Central memory CD8-positive, alpha-beta T cell (primary cell): ENCODE results near the gene CDK1.

ENCODE experiments used
- ATAC-seq: fragments of 150-1000 bp; cut with Tn5 transposase; replicated peaks from 2 replicates; pipeline ENCODE4 v1.10.0; 2022; ENCODE audit warnings: mild to moderate bottlenecking, moderate FRiP score, moderate number of reproducible peaks; ENCODE audit not compliant: poor library complexity, severe bottlenecking; ENCODE audit errors: extremely low read depth
- DNase-seq, 2 donors: peaks; one replicate each; pipeline ENCODE4 v3.0.0; 2021; ENCODE audit warnings: low spot score in 2 of 2
- H3K27ac Mint-ChIP-seq: one replicate; pipeline ENCODE4 v1.8.0; 2022; ENCODE audit warnings: low read depth, mild to moderate bottlenecking, moderate library complexity, mixed read lengths
- H3K27me3 Mint-ChIP-seq: one replicate; pipeline ENCODE4 v1.8.0; 2022; ENCODE audit warnings: mixed read lengths
- H3K36me3 Mint-ChIP-seq: one replicate; pipeline ENCODE4 v1.8.0; 2022; ENCODE audit warnings: mild to moderate bottlenecking, moderate library complexity, mixed read lengths; ENCODE audit not compliant: insufficient read depth
- H3K4me1 Mint-ChIP-seq: one replicate; pipeline ENCODE4 v1.8.0; 2022; ENCODE audit warnings: mixed read lengths
- H3K4me3 Mint-ChIP-seq: one replicate; pipeline ENCODE4 v1.8.0; 2022; ENCODE audit warnings: mild to moderate bottlenecking, moderate library complexity, mixed read lengths
- H3K9me3 Mint-ChIP-seq: one replicate; pipeline ENCODE4 v1.8.0; 2022; ENCODE audit warnings: mixed read lengths

The CDK1 gene

GRCh38 chr10:60778214-60778970 is at the start of gene CDK1:
TSS of gene CDK1 (plus strand) at chr10:60778478. CDS start at chr10:60780166, 1,688 bp downstream.
- Mint-ChIP-seq H3K9me3 (no peaks in the 10 kb centered on the region), H3K36me3 (peaks cover 6% of the 10 kb centered on the region), H3K27ac (peak within 1 kb of the TSS; percentile 98), H3K27me3 (peaks cover 9% of the 10 kb centered on the region), H3K4me3 (peak within 1 kb of the TSS; percentile 100), H3K4me1 (peaks cover 12% of the 10 kb centered on the region)
- ATAC-seq (peak; percentile 96), DNase-seq (peak; percentile 95)

GRCh38 chr10:60729106-60729505 is 49.2 kb upstream of the CDK1 start:
- Mint-ChIP-seq H3K4me1 (peaks cover 68% of the 10 kb centered on the region), H3K27ac (peak overlapping the region; percentile 92), H3K9me3 (peaks cover 3% of the 10 kb centered on the region), H3K27me3 (no peaks in the 10 kb centered on the region), H3K36me3 (peaks cover 9% of the 10 kb centered on the region), H3K4me3 (peak overlapping the region; percentile 2)
- ATAC-seq, result no peak
- DNase-seq, result no peak

GRCh38 chr10:60731134-60731885 is 47.0 kb upstream of the CDK1 start:
- H3K4me3 Mint-ChIP-seq, result peak overlapping the region; percentile 94
- H3K36me3 Mint-ChIP-seq, result peaks cover 9% of the 10 kb centered on the region
- no peaks in the 10 kb centered on the region for H3K9me3 Mint-ChIP-seq
- H3K4me1 Mint-ChIP-seq, result peaks cover 50% of the 10 kb centered on the region
- ATAC-seq, result peak; percentile 25
- peak overlapping the region; percentile 92 for H3K27ac Mint-ChIP-seq
- peak in 1 of 2 donors; percentile 27 for DNase-seq
- no peaks in the 10 kb centered on the region for H3K27me3 Mint-ChIP-seq

GRCh38 chr10:60732198-60732806 is 46.0 kb upstream of the CDK1 start:
- Mint-ChIP-seq H3K4me3 (peak overlapping the region; percentile 94), H3K27me3 (no peaks in the 10 kb centered on the region), H3K9me3 (no peaks in the 10 kb centered on the region), H3K4me1 (peaks cover 40% of the 10 kb centered on the region), H3K36me3 (peaks cover 9% of the 10 kb centered on the region), H3K27ac (peak overlapping the region; percentile 92)
- peak; percentile 15 to 33 for DNase-seq
- peak; percentile 35 for ATAC-seq

GRCh38 chr10:60732807-60733516 is 45.3 kb upstream of the CDK1 start:
- H3K27me3 Mint-ChIP-seq, result no peaks in the 10 kb centered on the region
- peak; percentile 20 to 33 for DNase-seq
- peak overlapping the region; percentile 92 for H3K27ac Mint-ChIP-seq
- peaks cover 9% of the 10 kb centered on the region for H3K36me3 Mint-ChIP-seq
- H3K9me3 Mint-ChIP-seq, result no peaks in the 10 kb centered on the region
- H3K4me1 Mint-ChIP-seq, result peaks cover 33% of the 10 kb centered on the region
- ATAC-seq, result peak; percentile 54
- peak overlapping the region; percentile 94 for H3K4me3 Mint-ChIP-seq

GRCh38 chr10:60733517-60733822 is 44.8 kb upstream of the CDK1 start:
- Mint-ChIP-seq H3K27ac (peak overlapping the region; percentile 92), H3K4me3 (peak overlapping the region; percentile 94)
- ATAC-seq, result no peak

GRCh38 chr10:60733826-60734225 is 44.5 kb upstream of the CDK1 start:
- peaks cover 8% of the 10 kb centered on the region for H3K36me3 Mint-ChIP-seq
- ATAC-seq (no peak), DNase-seq (no peak)
- peaks cover 26% of the 10 kb centered on the region for H3K4me1 Mint-ChIP-seq
- no peaks in the 10 kb centered on the region for H3K27me3 Mint-ChIP-seq
- H3K9me3 Mint-ChIP-seq, result no peaks in the 10 kb centered on the region
- peak overlapping the region; percentile 92 for H3K27ac Mint-ChIP-seq
- peak overlapping the region; percentile 94 for H3K4me3 Mint-ChIP-seq

More at GRCh38 chr10:60733517-60733822, 44.8 kb upstream of the CDK1 start:
- H3K9me3 Mint-ChIP-seq, result no peaks in the 10 kb centered on the region
- peaks cover 30% of the 10 kb centered on the region for H3K4me1 Mint-ChIP-seq
- peak in 1 of 2 donors; percentile 22 for DNase-seq
- no peaks in the 10 kb centered on the region for H3K27me3 Mint-ChIP-seq
- peaks cover 9% of the 10 kb centered on the region for H3K36me3 Mint-ChIP-seq

GRCh38 chr10:60734226-60734625 is 44.1 kb upstream of the CDK1 start:
- ATAC-seq (no peak), DNase-seq (no peak)
- H3K27me3 Mint-ChIP-seq, result no peaks in the 10 kb centered on the region
- H3K4me1 Mint-ChIP-seq, result peaks cover 22% of the 10 kb centered on the region
- no peaks in the 10 kb centered on the region for H3K9me3 Mint-ChIP-seq
- peak overlapping the region; percentile 94 for H3K4me3 Mint-ChIP-seq
- H3K27ac Mint-ChIP-seq, result no peak overlapping the region
- peaks cover 7% of the 10 kb centered on the region for H3K36me3 Mint-ChIP-seq

- no peak overlapping the region for H3K27ac Mint-ChIP-seq
- DNase-seq, result no peak
- ATAC-seq, result no peak
- peaks cover 15% of the 10 kb centered on the region for H3K4me1 Mint-ChIP-seq
- H3K4me3 Mint-ChIP-seq, result no peak overlapping the region
- H3K9me3 Mint-ChIP-seq, result no peaks in the 10 kb centered on the region
- H3K27me3 Mint-ChIP-seq, result no peaks in the 10 kb centered on the region
- H3K36me3 Mint-ChIP-seq, result peaks cover 7% of the 10 kb centered on the region
Observed at GRCh38 chr10:60735244-60735643, 43.0 kb upstream of the CDK1 start.

GRCh38 chr10:60737242-60737641 is 41.0 kb upstream of the CDK1 start:
- Mint-ChIP-seq H3K4me1 (peaks cover 4% of the 10 kb centered on the region), H3K4me3 (no peak overlapping the region), H3K27me3 (no peaks in the 10 kb centered on the region), H3K36me3 (peaks cover 4% of the 10 kb centered on the region), H3K9me3 (no peaks in the 10 kb centered on the region), H3K27ac (no peak overlapping the region)
- no peak for ATAC-seq
- DNase-seq, result no peak

- DNase-seq (no peak), ATAC-seq (no peak)
- Mint-ChIP-seq H3K27me3 (no peaks in the 10 kb centered on the region), H3K9me3 (no peaks in the 10 kb centered on the region), H3K4me1 (no peaks in the 10 kb centered on the region), H3K27ac (no peak overlapping the region), H3K36me3 (no peaks in the 10 kb centered on the region), H3K4me3 (no peak overlapping the region)
Observed at GRCh38 chr10:60739558-60739957, 38.7 kb upstream of the CDK1 start.

GRCh38 chr10:60742512-60742911 is 35.8 kb upstream of the CDK1 start:
- Mint-ChIP-seq H3K27me3 (no peaks in the 10 kb centered on the region), H3K36me3 (no peaks in the 10 kb centered on the region), H3K27ac (no peak overlapping the region), H3K9me3 (no peaks in the 10 kb centered on the region), H3K4me1 (no peaks in the 10 kb centered on the region), H3K4me3 (no peak overlapping the region)
- no peak for DNase-seq
- no peak for ATAC-seq
